GM13977 (cell line): ENCODE measurements around the gene NF2.

Source experiments
- DNase-seq: peaks from one replicate; pipeline ENCODE4 v3.0.0; 2012; ENCODE audit warnings: low spot score
- CTCF ChIP-seq: IDR thresholded peaks from 2 replicates; pipeline ENCODE4 v1.5.1; 2012; ENCODE audit warnings: mild to moderate bottlenecking, control low read depth; ENCODE audit not compliant: insufficient read depth; ENCODE audit errors: extremely low read depth, missing control alignments
- in situ Hi-C: fragments of 300-500 bp; cut with MboI; formaldehyde crosslinking; loops from one replicate; pipeline ENCODE4 v1.12.0; 2022; ENCODE audit warnings: low sequenced_read_pairs, low pct_unique_long_range_greater_than_20kb, mixed read lengths, inconsistent platforms; ENCODE audit not compliant: unreplicated experiment

The NF2 gene

GRCh38 chr22:29700900-29701154, 97.4 kb downstream of the NF2 start:
- no peak for TF ChIP-seq CTCF
- DNase-seq = no peak
- in situ Hi-C loops = no loop called here

GRCh38 chr22:29701155-29701999, 97.9 kb downstream of the NF2 start:
- TF ChIP-seq CTCF = peak; percentile 33
- DNase-seq = peak; percentile 60
- in situ Hi-C loops = no loop called here

GRCh38 chr22:29702000-29702930, 98.8 kb downstream of the NF2 start:
- in situ Hi-C loops = no loop called here
- no peak for DNase-seq
- TF ChIP-seq CTCF = no peak

GRCh38 chr22:29702931-29703501, 99.6 kb downstream of the NF2 start:
- in situ Hi-C loops = no loop called here
- peak; percentile 45 for DNase-seq
- TF ChIP-seq CTCF = no peak

GRCh38 chr22:29703569-29704195, 100.2 kb downstream of the NF2 start:
- no peak for TF ChIP-seq CTCF
- in situ Hi-C loops = no loop called here
- DNase-seq = no peak
